ENCODE measurements around the gene KCNIP4. TPM values are rescaled to one million over a fixed set of nuclear protein-coding genes. Genes with fewer than 3 reads are reported as not detected.

The KCNIP4 gene
- total RNA-seq, 1 donor from 2014 or later, result not detected

DNA sequence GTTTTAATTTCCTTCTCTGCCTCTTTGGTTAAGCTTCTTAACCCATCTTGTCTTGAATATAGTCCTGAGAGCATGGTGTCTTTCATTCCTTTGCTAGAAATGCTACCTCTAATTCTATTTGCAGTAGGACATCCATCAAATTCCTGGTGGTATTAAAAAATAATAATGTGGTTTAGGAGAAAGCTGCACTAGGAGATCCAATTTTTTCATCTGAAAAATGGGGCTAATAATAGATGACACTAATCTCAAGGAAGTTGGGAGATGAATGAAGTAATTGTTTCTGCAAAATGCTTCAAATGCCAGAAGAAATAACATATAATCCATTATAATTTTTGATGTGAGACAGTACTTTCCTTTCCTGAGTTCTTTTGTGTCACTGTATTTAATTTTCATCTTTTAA, 1053.4 kb downstream of the KCNIP4 start:
- ATAC-seq, result no peak
- intact Hi-C loops (cut with DNase I), result no loop called here
- DNase-seq (ENCODE audit: missing footprints), result no peak

DNA sequence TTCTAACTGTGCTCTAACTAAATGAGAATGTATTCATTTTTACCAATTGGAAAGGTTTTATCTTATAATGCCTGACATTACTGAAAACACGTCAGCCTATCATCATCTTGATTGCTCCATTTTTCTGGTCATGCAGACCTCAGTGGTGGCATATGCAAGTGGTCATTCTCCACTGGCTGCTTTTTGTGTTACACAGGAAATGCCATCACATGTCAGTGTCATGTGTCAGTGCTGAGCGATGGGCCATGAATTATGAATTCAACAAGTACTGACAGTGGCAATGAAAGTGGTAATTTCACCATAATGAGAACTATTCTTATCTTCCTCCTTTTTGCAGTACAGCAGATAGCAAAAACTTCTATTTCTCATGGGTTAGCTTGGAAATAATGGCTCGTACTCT, 1057.8 kb downstream of the KCNIP4 start:
- intact Hi-C loops (cut with DNase I), result no loop called here
- DNase-seq (ENCODE audit: missing footprints) (no peak), ATAC-seq (no peak)

DNA sequence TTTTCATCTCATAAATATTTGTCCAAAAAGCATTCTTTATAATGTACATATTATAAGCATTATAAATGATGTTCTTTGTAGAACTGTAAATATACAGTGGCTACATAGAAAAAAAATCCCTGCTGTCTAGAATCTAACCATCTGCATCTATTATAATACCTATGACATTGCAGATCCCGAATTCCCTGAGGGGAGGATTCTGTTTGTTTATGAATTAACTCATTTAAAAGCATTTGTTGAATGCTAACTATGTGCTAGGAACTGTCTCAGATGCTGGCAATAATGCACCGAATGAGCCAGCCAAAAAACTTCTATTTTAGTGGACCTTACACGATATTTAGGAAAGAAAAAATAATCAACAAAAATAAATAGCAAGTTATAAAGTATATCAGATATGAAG, 1058.7 kb downstream of the KCNIP4 start:
- intact Hi-C loops (cut with DNase I), result no loop called here
- no peak for ATAC-seq

DNA sequence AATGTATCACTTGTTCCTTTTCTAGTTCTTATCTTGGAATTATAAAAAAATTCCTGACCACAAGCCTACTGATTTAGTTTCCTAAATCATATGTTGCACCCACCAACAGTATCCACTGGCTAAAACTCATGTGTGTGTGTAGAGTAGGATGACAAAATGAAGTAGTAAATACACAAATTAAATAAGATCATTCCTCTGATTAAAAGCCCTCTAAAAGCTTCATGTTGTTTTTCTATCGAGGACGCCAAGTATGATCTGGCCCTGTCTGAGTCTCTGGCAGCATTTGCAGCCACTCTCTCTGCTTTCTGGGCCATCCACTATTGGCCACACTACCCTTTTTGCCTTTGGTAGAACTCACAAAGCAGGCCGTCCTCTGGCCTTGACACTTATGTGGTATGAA, 1064.9 kb downstream of the KCNIP4 start:
- no peak for ATAC-seq
- intact Hi-C loops (cut with DNase I), result no loop called here
- no peak for DNase-seq (ENCODE audit: missing footprints)

More for the DNA sequence above, 1058.7 kb downstream of the KCNIP4 start:
- no peak for DNase-seq (ENCODE audit: missing footprints)

DNA sequence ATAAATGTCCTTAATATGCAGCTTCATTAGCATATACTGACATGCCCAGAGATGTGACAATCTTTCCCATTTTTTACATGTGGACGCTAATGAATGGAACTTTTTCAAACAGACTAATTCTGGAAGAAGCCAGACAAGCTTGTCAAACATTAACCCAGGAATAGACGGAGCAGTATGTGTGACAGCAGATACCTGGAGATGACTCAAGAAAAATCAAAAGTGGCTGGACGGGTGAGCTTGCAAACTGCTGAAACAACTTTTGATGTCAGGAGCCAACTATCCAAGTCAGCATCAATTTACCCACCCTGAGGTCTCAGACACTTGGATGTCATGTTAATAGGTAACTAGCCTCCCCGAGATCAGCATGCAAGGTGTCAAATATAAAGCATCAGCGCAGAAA, 1065.3 kb downstream of the KCNIP4 start:
- ATAC-seq (no peak), DNase-seq (ENCODE audit: missing footprints) (no peak)
- intact Hi-C loops (cut with DNase I), result no loop called here

DNA sequence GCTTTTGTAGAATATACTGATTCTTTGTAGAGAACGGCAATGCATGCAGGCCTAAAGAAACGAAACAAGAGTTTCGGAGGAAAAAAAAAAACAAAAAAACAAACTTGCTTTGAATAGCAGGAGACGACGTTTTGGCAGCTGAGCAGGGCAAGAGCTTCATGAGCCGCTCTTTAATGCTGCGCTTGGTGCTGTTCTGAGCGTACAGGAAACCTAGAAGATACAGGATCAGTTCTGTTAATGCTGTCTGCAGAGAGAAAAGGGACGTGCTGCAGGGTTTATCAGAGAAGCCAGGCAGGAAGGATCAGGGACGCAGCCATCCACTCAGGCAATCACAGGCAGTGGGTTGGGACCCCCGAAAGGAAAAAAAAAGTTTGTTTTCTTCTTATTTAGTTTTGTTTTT, 1066.1 kb downstream of the KCNIP4 start:
- ATAC-seq, result no peak
- intact Hi-C loops (cut with DNase I), result no loop called here
- DNase-seq (ENCODE audit: missing footprints), result no peak

DNA sequence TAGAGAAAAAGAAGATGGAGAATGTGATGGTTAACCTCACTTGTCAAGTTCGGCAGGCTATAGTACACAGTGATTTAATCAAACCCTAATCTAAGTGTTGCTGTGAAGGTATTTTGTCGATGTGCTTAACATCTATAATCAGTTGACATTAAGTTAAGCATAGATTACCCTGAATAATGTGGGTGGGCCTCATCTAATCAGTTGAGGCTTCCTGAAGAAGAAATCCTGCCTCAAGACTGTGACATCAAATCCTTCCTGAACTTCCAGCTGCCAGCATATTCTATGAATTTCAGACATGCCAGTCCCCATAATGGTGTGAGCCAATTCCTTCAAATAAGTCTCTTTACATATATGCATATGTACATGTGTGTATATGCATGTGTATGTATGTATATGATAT, 1066.9 kb downstream of the KCNIP4 start:
- intact Hi-C loops (cut with DNase I), result no loop called here
- DNase-seq (ENCODE audit: missing footprints) (no peak), ATAC-seq (no peak)

DNA sequence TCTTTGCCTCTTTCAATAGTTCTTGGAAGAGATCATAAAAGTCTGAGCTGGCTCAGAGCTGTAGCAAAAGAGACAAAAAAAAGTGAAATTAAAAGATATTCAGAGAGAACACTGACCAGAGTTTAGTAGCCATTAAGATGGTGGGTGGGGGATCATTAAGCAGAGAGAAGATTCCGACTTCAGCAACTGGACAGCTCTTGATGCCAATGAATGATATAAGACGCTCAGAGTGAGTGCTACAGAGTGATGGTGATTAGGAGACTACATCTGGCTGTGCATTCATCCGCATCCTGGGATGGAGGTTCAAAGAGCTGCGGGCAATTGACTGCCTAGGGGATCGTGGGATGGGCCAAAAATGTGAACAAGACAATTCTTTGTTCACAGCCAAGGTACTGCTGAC, 1069.8 kb downstream of the KCNIP4 start:
- no peak for ATAC-seq
- no peak for DNase-seq (ENCODE audit: missing footprints)
- intact Hi-C loops (cut with DNase I), result no loop called here

DNA sequence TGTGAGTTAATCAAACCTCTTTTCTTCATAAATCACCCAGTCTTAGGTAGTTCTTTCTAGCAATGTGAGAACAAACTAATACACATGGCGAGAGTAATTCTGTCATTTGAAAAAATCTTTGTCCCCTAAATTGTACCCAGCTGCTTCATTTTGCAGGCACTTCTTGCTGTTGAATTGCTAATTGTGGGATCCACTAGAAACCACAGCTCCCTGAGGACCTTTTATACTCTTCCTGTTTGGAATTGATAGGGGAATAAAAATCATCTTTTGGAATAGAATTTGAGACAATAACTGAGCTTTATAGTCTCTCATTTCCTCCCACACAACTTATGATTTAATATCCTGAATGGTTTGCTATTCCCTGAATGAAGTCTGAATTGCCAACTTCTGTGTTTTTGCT, 1078.1 kb downstream of the KCNIP4 start:
- ATAC-seq, result no peak
- intact Hi-C loops (cut with DNase I), result no loop called here
- no peak for DNase-seq (ENCODE audit: missing footprints)

DNA sequence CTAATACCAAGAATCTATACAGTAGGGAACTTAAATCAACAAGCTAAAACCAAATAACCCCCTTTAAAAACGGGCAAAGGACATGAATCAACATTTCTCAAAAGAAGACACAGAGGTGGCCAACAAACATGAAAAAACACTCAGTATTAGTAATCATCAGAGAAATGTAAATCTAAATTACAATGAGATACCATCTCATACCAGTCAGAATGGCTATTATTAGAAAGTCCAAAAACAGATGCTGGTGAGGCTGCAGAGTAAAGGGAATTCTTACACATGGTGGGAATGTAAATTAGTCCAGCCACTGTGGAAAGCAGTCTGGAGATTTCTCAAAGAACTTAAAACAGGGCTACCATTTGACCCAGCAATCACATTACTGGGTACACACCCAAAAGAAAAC, 1080.5 kb downstream of the KCNIP4 start:
- DNase-seq (ENCODE audit: missing footprints) (no peak), ATAC-seq (no peak)
- intact Hi-C loops (cut with DNase I), result no loop called here

DNA sequence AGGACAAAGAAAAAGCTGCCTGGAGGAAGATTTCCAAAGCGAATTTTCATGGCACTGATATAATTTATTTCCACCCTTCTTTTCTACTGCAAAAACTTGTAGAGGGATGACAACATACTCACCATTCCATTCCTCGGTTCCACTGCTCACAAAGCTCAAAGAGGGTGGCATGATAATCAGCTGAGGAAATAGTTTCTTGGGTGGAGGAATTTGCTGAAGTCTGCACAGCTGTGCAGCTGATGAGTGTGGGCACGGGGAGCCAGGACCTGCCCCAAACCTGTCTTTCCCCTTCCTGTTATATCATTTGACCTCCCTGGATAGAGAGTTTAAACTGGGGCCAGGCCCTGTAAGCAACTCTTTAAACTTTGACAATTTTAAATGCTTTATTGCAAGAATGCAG, 1087.7 kb downstream of the KCNIP4 start:
- ATAC-seq (no peak), DNase-seq (ENCODE audit: missing footprints) (no peak)
- intact Hi-C loops (cut with DNase I), result no loop called here

DNA sequence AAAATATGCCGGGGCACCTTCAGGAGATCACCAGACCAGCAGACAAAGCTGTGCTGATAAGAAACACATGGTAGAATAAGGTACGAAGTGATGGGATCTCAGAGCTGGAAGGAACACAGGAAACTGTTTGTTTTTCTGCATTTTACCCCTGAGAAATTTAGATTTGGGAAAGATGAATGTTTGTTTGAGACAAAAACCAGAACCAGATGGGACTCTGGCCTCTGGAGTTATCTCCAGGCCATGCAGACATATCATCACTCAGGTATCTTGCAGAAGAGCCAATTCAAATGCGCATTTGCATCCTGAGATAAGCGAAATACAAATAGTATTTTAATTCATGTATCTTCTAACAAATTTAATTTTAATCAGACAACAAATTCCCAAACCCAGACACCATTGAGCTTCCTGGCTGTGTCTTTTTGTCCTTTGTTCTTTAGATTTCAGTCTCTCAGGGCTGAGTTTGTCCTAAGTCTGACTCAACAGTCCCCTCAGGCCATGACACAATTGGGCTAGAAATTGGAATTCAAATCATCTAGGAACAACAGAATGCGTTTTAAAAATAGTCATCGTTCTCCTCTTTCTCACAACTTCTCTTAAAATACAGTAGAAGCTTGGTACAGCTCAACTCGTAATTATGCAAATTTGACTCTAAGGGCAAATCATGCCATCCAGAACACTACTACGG, 1089.3 kb downstream of the KCNIP4 start:
- ATAC-seq, result no peak
- intact Hi-C loops (cut with DNase I), result no loop called here
- no peak for DNase-seq (ENCODE audit: missing footprints)

DNA sequence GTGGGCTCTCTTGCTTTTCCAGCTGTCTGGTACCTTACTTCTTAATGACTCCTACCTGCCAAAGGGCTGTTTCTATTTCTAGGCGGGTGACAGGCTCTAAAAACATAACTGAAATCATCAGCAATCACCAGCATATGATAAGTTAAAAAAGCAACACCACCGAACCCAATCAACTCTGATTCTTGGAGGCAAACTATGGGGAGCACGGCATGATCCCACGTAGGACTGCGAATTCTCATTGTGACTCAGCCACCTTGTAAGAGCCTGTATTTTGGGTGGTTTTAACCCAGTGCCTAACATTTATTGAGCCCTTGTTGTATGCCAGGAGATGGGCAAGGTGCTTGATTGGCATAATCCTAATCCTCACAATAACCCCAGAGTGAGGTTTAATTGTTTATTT, 1091.5 kb downstream of the KCNIP4 start:
- intact Hi-C loops (cut with DNase I), result no loop called here

DNA sequence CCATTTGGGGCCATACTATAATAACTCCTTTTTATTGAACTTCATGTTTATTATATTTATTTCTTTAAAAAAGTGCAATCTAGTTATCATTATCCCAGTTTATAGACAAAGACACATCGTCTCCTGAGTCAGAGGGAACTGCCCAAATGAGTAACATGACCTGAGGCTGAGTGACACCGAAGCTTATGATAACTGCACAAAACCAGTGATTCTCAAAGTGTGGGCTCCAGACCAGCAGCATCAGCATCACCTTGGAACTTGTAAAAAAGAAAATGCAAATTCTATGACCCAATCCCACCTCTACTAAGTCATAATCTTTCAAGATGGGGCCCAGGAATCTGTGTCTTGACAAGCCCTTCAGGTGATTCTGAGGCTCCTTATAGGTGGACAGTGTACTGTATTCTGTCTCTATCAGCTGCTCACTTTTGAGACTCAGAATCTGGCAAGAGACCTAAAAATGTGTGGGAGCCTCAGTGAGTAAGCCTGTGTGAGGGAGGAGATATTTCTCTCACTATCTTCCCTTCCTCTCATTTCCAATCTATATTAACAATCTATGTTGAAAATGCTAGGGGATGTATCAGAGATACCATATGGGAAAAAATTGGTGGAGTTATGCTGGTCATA, 1101.3 kb downstream of the KCNIP4 start:
- ATAC-seq (no peak), DNase-seq (ENCODE audit: missing footprints) (no peak)
- intact Hi-C loops (cut with DNase I), result no loop called here

More for the DNA sequence above, 1091.5 kb downstream of the KCNIP4 start:
- DNase-seq (ENCODE audit: missing footprints) (no peak), ATAC-seq (no peak)

DNA sequence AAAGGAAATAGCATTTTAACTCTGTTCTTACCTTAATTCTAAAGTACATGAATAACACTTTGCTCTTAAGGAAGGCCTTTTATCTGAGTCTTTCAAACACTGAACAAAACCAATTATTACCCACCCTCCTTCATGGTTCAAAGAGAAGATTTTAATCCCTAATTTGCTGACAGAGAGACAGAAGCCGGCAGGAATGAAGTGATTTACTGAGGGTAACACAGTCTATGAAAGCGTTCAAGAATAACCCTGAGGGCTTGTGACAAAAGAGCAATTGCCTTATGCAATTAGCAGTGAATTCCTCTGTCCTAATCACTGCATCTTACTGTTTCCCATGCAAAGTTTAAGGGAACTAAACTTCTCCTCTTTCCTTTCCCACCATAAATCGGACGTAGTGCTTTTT, 1104.3 kb downstream of the KCNIP4 start:
- intact Hi-C loops (cut with DNase I), result no loop called here
- DNase-seq (ENCODE audit: missing footprints), result no peak
- no peak for ATAC-seq

DNA sequence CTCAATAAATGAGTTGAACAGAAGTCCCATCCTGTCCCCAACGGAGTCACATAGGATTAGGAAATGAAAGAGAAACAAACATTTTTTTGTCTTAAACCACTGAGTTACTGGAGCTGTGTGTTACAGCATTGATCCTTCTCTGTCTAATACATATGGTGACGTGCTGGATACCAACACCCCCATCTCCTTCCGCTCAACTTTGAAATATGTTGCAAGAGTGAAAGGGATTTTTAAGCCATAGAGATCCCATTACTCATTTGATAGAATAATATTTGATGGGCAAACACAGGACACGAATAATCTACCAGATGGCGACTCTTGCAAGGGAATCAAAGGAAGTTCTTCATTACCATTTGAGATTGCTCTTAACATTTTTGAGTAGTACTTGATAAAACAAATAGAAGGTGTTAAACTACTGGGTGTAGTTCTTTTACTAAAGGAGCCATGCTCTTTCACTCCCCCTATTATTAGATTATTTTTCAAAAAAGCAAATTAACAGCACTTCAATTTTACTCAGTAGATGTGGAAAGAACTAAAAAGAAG, 1107.9 kb downstream of the KCNIP4 start:
- intact Hi-C loops (cut with DNase I), result no loop called here
- DNase-seq (ENCODE audit: missing footprints) (no peak), ATAC-seq (no peak)

DNA sequence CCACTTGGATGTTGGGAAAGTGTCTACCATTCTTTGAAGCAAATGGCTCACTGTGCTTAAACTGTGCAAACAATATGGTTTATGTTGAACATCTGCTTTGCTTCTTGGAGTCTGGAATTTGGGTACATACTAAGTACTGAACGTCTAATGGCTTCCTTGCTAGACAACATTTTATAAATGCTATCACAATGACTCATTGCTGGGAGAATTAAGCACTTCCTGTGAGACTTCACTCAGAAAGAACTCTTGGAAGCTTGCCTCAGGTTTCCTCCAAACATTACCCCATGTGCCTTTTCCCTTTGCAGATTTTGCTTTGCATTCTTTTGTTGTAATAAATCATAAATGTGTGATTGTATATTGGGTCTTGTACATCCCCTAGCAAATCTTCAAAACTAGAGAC, 1108.6 kb downstream of the KCNIP4 start:
- DNase-seq (ENCODE audit: missing footprints), result no peak
- no peak for ATAC-seq
- intact Hi-C loops (cut with DNase I), result no loop called here

DNA sequence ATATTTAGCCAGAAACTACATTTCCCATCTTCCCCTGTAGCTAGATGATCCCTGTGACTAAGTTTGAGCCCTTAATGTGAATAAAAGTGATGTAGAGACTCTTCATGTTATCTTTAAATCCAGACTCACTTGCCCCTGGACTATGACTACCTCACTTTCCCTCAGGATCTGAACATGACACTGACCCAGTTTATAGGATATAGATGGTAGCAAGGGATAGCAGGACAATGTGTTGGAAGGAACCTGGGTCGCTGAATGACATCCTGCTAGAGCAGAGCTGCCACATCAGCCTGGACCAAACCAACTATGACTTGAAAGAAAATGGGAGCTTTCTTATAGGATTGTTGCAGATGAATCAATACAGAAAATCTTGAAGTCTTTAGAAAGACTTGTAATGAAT, 1110.1 kb downstream of the KCNIP4 start:
- DNase-seq (ENCODE audit: missing footprints) (no peak), ATAC-seq (no peak)
- intact Hi-C loops (cut with DNase I), result no loop called here

DNA sequence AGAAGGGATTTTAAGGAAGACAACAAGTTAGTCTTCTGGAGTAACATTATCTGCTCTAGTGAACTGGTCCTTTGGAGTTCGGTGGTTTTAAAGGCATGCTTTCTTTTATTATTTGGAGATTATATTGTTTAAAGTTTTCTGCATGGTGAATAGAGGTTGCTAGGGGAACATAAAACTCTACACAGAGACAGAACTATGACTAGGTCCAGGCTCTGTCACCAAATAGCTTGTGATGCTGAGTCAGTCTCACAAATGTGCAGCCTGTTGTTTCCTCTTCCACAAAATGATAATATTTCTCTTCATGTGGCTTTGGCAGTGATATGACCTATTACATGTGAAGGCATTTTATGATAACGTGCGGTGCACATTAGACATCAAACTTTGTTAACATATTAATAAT, 1115.7 kb downstream of the KCNIP4 start:
- ATAC-seq, result no peak

DNA sequence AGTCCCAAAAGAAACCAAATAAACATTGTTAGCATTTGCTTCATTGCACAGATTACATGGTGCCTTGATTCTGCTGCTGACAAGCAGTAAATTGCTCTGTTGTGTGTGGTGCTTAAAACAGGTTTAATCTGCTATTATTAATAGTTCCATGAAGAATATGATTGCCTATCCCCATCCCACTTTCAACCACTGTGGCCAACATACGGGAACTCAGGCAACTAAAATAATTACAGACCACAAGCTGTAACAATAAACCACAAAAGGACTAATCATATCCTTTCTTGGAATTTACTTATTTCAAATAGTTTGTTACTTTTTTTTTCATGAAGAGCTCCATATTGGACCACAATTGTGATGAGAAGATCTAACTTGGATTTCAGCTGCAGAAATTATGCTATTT, 1116.8 kb downstream of the KCNIP4 start:
- DNase-seq (ENCODE audit: missing footprints) (no peak), ATAC-seq (no peak)
- intact Hi-C loops (cut with DNase I), result no loop called here

More for the DNA sequence above, 1115.7 kb downstream of the KCNIP4 start:
- DNase-seq (ENCODE audit: missing footprints), result no peak
- intact Hi-C loops (cut with DNase I), result no loop called here

Data from Right ventricle myocardium inferior (tissue), 1 donor.